ENCODE results near the gene LSMEM2.

DNA sequence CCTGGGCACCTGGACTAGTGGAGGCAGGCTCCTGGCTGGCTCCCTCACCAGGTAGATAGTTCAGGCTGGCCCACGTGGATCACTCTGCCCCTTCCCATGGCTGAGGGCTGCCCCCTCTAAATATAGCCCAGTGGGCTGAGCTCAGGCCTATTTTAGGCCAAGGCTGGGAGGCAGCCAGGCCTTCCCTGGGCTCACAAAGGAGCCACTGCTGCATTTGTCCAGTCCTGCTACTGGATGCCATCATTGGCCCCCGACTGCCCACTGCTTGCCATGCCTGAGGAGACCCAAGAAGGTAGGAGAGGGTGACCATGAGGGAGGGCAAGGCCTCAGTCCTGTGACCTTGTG, at the start of gene LSMEM2:
- TF ChIP-seq ZNF331 (CRISPR knock-in tag; IDR thresholded peaks at IDR 0.05; ENCODE audit: low read depth) (no peak), POLR2AphosphoS5 (IDR thresholded peaks at IDR 0.05; ENCODE audit: low read depth) (no peak), EZH2 (IDR thresholded peaks at IDR 0.05; ENCODE audit: low read depth, unreplicated experiment) (no peak)
- TF ChIP-seq, protein P1, sequence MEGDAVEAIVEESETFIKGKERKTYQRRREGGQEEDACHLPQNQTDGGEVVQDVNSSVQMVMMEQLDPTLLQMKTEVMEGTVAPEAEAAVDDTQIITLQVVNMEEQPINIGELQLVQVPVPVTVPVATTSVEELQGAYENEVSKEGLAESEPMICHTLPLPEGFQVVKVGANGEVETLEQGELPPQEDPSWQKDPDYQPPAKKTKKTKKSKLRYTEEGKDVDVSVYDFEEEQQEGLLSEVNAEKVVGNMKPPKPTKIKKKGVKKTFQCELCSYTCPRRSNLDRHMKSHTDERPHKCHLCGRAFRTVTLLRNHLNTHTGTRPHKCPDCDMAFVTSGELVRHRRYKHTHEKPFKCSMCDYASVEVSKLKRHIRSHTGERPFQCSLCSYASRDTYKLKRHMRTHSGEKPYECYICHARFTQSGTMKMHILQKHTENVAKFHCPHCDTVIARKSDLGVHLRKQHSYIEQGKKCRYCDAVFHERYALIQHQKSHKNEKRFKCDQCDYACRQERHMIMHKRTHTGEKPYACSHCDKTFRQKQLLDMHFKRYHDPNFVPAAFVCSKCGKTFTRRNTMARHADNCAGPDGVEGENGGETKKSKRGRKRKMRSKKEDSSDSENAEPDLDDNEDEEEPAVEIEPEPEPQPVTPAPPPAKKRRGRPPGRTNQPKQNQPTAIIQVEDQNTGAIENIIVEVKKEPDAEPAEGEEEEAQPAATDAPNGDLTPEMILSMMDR (conservative IDR thresholded peaks at IDR 0.05; ENCODE audit: low read depth in 2 of 2), result no peak
- TF ChIP-seq, protein P2, sequence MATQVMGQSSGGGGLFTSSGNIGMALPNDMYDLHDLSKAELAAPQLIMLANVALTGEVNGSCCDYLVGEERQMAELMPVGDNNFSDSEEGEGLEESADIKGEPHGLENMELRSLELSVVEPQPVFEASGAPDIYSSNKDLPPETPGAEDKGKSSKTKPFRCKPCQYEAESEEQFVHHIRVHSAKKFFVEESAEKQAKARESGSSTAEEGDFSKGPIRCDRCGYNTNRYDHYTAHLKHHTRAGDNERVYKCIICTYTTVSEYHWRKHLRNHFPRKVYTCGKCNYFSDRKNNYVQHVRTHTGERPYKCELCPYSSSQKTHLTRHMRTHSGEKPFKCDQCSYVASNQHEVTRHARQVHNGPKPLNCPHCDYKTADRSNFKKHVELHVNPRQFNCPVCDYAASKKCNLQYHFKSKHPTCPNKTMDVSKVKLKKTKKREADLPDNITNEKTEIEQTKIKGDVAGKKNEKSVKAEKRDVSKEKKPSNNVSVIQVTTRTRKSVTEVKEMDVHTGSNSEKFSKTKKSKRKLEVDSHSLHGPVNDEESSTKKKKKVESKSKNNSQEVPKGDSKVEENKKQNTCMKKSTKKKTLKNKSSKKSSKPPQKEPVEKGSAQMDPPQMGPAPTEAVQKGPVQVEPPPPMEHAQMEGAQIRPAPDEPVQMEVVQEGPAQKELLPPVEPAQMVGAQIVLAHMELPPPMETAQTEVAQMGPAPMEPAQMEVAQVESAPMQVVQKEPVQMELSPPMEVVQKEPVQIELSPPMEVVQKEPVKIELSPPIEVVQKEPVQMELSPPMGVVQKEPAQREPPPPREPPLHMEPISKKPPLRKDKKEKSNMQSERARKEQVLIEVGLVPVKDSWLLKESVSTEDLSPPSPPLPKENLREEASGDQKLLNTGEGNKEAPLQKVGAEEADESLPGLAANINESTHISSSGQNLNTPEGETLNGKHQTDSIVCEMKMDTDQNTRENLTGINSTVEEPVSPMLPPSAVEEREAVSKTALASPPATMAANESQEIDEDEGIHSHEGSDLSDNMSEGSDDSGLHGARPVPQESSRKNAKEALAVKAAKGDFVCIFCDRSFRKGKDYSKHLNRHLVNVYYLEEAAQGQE (IDR thresholded peaks at IDR 0.05; ENCODE audit: unreplicated experiment), result no peak

All from GM23338 (cell line).